ENCODE measurements around the gene TBC1D1.
A peak's percentile ranks its signal among the peaks of the same experiment; 100 is the strongest.

Gene TBC1D1

GRCh38 chr4:37882665-37883296 is 8.1 kb upstream of the TBC1D1 start:
- no peak overlapping the region for H3K4me3 ChIP-seq (ENCODE audit: low read depth, low read length)
- TF ChIP-seq CTCF (IDR thresholded peaks at IDR 0.05; ENCODE audit: low read depth, low read length, missing control alignments) = no peak
- DNase-seq (ENCODE audit: low read depth) = no peak
- in situ Hi-C loops (cut with HindIII; ENCODE audit: low sequenced_read_pairs) = no loop called here

GRCh38 chr4:37884855-37885487 is 5.9 kb upstream of the TBC1D1 start:
- in situ Hi-C loops (cut with HindIII; ENCODE audit: low sequenced_read_pairs) = no loop called here
- no peak for TF ChIP-seq CTCF (IDR thresholded peaks at IDR 0.05; ENCODE audit: low read depth, low read length, missing control alignments)

GRCh38 chr4:37885496-37885895 is 5.4 kb upstream of the TBC1D1 start:
- no peak for DNase-seq (ENCODE audit: low read depth)
- in situ Hi-C loops (cut with HindIII; ENCODE audit: low sequenced_read_pairs) = no loop called here
- no peak for TF ChIP-seq CTCF (IDR thresholded peaks at IDR 0.05; ENCODE audit: low read depth, low read length, missing control alignments)
- H3K4me3 ChIP-seq (ENCODE audit: low read depth, low read length) = no peak overlapping the region

More at GRCh38 chr4:37884855-37885487, 5.9 kb upstream of the TBC1D1 start:
- no peak for DNase-seq (ENCODE audit: low read depth)
- H3K4me3 ChIP-seq (ENCODE audit: low read depth, low read length) = no peak overlapping the region

GRCh38 chr4:37889849-37890800 is 759 bp upstream of the TBC1D1 start:
- in situ Hi-C loops (cut with HindIII; ENCODE audit: low sequenced_read_pairs) = no loop called here
- no peak for TF ChIP-seq CTCF (IDR thresholded peaks at IDR 0.05; ENCODE audit: low read depth, low read length, missing control alignments)
- DNase-seq (ENCODE audit: low read depth) = no peak
- H3K4me3 ChIP-seq (ENCODE audit: low read depth, low read length) = peak overlapping the region; percentile 55

GRCh38 chr4:37891260-37892159 is 626 bp downstream of the TBC1D1 start:
- DNase-seq (ENCODE audit: low read depth) = no peak
- TF ChIP-seq CTCF (IDR thresholded peaks at IDR 0.05; ENCODE audit: low read depth, low read length, missing control alignments) = no peak
- H3K4me3 ChIP-seq (ENCODE audit: low read depth, low read length) = peak overlapping the region; percentile 55
- in situ Hi-C loops (cut with HindIII; ENCODE audit: low sequenced_read_pairs) = no loop called here

Measured in astrocyte of the cerebellum (primary cell).